Measurements from ENCODE around the gene TXNRD1. TPM values are rescaled to one million over a fixed set of nuclear protein-coding genes. Genes with fewer than 3 reads are reported as not detected.
"Not testable (repeated sequence)": the region's sequence is repeated elsewhere in the genome, so short reads cannot be mapped to it uniquely, and the experiment has no call there.

TXNRD1 gene
- total RNA-seq, 1 experiment from 2014 or later = 552 TPM

GRCh38 chr12:104306943-104307654 lies 91.5 kb downstream of the TXNRD1 start:
- DNase-seq (ENCODE audit: low read depth, low spot score) = no peak
- in situ Hi-C loops (cut with HindIII; ENCODE audit: low pct_unique_long_range_greater_than_20kb, low sequenced_read_pairs) = no loop called here

- in situ Hi-C loops (cut with HindIII; ENCODE audit: low pct_unique_long_range_greater_than_20kb, low sequenced_read_pairs) = no loop called here
Measured at GRCh38 chr12:104307655-104308000, 92.0 kb downstream of the TXNRD1 start.

GRCh38 chr12:104309446-104309993 lies 93.9 kb downstream of the TXNRD1 start:
- in situ Hi-C loops (cut with HindIII; ENCODE audit: low pct_unique_long_range_greater_than_20kb, low sequenced_read_pairs) = no loop called here

More at GRCh38 chr12:104307655-104308000, 92.0 kb downstream of the TXNRD1 start:
- DNase-seq (ENCODE audit: low read depth, low spot score) = no peak

GRCh38 chr12:104310751-104311633 lies 95.4 kb downstream of the TXNRD1 start:
- no peak for DNase-seq (ENCODE audit: low read depth, low spot score)
- in situ Hi-C loops (cut with HindIII; ENCODE audit: low pct_unique_long_range_greater_than_20kb, low sequenced_read_pairs) = no loop called here

More at GRCh38 chr12:104309446-104309993, 93.9 kb downstream of the TXNRD1 start:
- no peak for DNase-seq (ENCODE audit: low read depth, low spot score)

- DNase-seq (ENCODE audit: low read depth, low spot score) = no peak
- in situ Hi-C loops (cut with HindIII; ENCODE audit: low pct_unique_long_range_greater_than_20kb, low sequenced_read_pairs) = no loop called here
Measured at GRCh38 chr12:104312202-104312601, 96.6 kb downstream of the TXNRD1 start.

GRCh38 chr12:104312654-104313053 lies 97.1 kb downstream of the TXNRD1 start:
- in situ Hi-C loops (cut with HindIII; ENCODE audit: low pct_unique_long_range_greater_than_20kb, low sequenced_read_pairs) = no loop called here
- no peak for DNase-seq (ENCODE audit: low read depth, low spot score)

- in situ Hi-C loops (cut with HindIII; ENCODE audit: low pct_unique_long_range_greater_than_20kb, low sequenced_read_pairs) = no loop called here
- DNase-seq (ENCODE audit: low read depth, low spot score) = no peak
Measured at GRCh38 chr12:104313568-104314241, 98.1 kb downstream of the TXNRD1 start.

- in situ Hi-C loops (cut with HindIII; ENCODE audit: low pct_unique_long_range_greater_than_20kb, low sequenced_read_pairs) = no loop called here
- DNase-seq (ENCODE audit: low read depth, low spot score) = no peak
Measured at GRCh38 chr12:104314242-104314614, 98.6 kb downstream of the TXNRD1 start.

GRCh38 chr12:104315326-104316224 lies 100.0 kb downstream of the TXNRD1 start:
- in situ Hi-C loops (cut with HindIII; ENCODE audit: low pct_unique_long_range_greater_than_20kb, low sequenced_read_pairs) = no loop called here
- no peak for DNase-seq (ENCODE audit: low read depth, low spot score)

GRCh38 chr12:104316936-104317335 lies 101.4 kb downstream of the TXNRD1 start:
- in situ Hi-C loops (cut with HindIII; ENCODE audit: low pct_unique_long_range_greater_than_20kb, low sequenced_read_pairs) = no loop called here
- no peak for DNase-seq (ENCODE audit: low read depth, low spot score)

GRCh38 chr12:104317538-104318210 lies 102.1 kb downstream of the TXNRD1 start:
- no peak for DNase-seq (ENCODE audit: low read depth, low spot score)
- in situ Hi-C loops (cut with HindIII; ENCODE audit: low pct_unique_long_range_greater_than_20kb, low sequenced_read_pairs) = no loop called here

GRCh38 chr12:104319028-104319427 lies 103.4 kb downstream of the TXNRD1 start:
- no peak for DNase-seq (ENCODE audit: low read depth, low spot score)
- in situ Hi-C loops (cut with HindIII; ENCODE audit: low pct_unique_long_range_greater_than_20kb, low sequenced_read_pairs) = no loop called here

- in situ Hi-C loops (cut with HindIII; ENCODE audit: low pct_unique_long_range_greater_than_20kb, low sequenced_read_pairs) = no loop called here
Measured at GRCh38 chr12:104319918-104320626, 104.5 kb downstream of the TXNRD1 start.

GRCh38 chr12:104320627-104321024 lies 105.0 kb downstream of the TXNRD1 start:
- DNase-seq (ENCODE audit: low read depth, low spot score) = no peak
- in situ Hi-C loops (cut with HindIII; ENCODE audit: low pct_unique_long_range_greater_than_20kb, low sequenced_read_pairs) = no loop called here

More at GRCh38 chr12:104319918-104320626, 104.5 kb downstream of the TXNRD1 start:
- peak; percentile 96 for DNase-seq (ENCODE audit: low read depth, low spot score)

- in situ Hi-C loops (cut with HindIII; ENCODE audit: low pct_unique_long_range_greater_than_20kb, low sequenced_read_pairs) = no loop called here
Measured at GRCh38 chr12:104321949-104322348, 106.4 kb downstream of the TXNRD1 start.

GRCh38 chr12:104322533-104322932 lies 107.0 kb downstream of the TXNRD1 start:
- in situ Hi-C loops (cut with HindIII; ENCODE audit: low pct_unique_long_range_greater_than_20kb, low sequenced_read_pairs); DNase-seq (ENCODE audit: low read depth, low spot score): not testable (repeated sequence)

More at GRCh38 chr12:104321949-104322348, 106.4 kb downstream of the TXNRD1 start:
- no peak for DNase-seq (ENCODE audit: low read depth, low spot score)

Data from SK-MEL-5 (cell line).